CD4-positive, alpha-beta T cell treated with Interleukin-12 subunit alpha and Interleukin-12 subunit beta, for 1 hour (primary cell): ENCODE measurements around the gene DHDH.

Experiments
- DNase-seq: peaks from one replicate; pipeline ENCODE4 v3.0.0-alpha.2; 2020

The DHDH gene

GRCh38 chr19:48967346-48968178 lies 34.1 kb downstream of the DHDH start:
- DNase-seq: peak; percentile 34

GRCh38 chr19:48968179-48968661 lies 34.7 kb downstream of the DHDH start:
- DNase-seq: no peak

- DNase-seq: no peak
These were observed 35.3 kb downstream of the DHDH start for GRCh38 chr19:48968813-48969218.

- no peak for DNase-seq
These were observed 36.0 kb downstream of the DHDH start for GRCh38 chr19:48969276-48970138.

- DNase-seq: no peak
These were observed 36.8 kb downstream of the DHDH start for GRCh38 chr19:48970139-48970766.

- peak; percentile 83 for DNase-seq
These were observed 37.5 kb downstream of the DHDH start for GRCh38 chr19:48970923-48971395.

- peak; percentile 51 for DNase-seq
These were observed 42.7 kb downstream of the DHDH start for GRCh38 chr19:48975947-48976847.

- DNase-seq: no peak
These were observed 43.6 kb downstream of the DHDH start for GRCh38 chr19:48977061-48977460.

GRCh38 chr19:48982280-48982679 lies 48.8 kb downstream of the DHDH start:
- no peak for DNase-seq

- DNase-seq: no peak
These were observed 52.2 kb downstream of the DHDH start for GRCh38 chr19:48985711-48986110.

- no peak for DNase-seq
These were observed 52.7 kb downstream of the DHDH start for GRCh38 chr19:48986211-48986610.

- no peak for DNase-seq
These were observed 53.8 kb downstream of the DHDH start for GRCh38 chr19:48987323-48987722.

- no peak for DNase-seq
These were observed 54.8 kb downstream of the DHDH start for GRCh38 chr19:48988286-48988685.

- DNase-seq: no peak
These were observed 55.4 kb downstream of the DHDH start for GRCh38 chr19:48988860-48989259.

GRCh38 chr19:48989701-48990291 lies 56.3 kb downstream of the DHDH start:
- no peak for DNase-seq

GRCh38 chr19:48990400-48990799 lies 56.9 kb downstream of the DHDH start:
- no peak for DNase-seq

- DNase-seq: no peak
These were observed 57.6 kb downstream of the DHDH start for GRCh38 chr19:48991011-48991609.

GRCh38 chr19:48991873-48992580 lies 58.5 kb downstream of the DHDH start:
- no peak for DNase-seq

GRCh38 chr19:48992581-48993174 lies 59.2 kb downstream of the DHDH start:
- no peak for DNase-seq
